ENCODE data around the gene NOL11. TPM values are rescaled to one million over a fixed set of nuclear protein-coding genes. Genes with fewer than 3 reads are reported as not detected.

NOL11 gene
- total and polyA plus RNA-seq, 2 of the 8 experiments (the other 6 are each of a cell fraction or from before 2014, with no cell fraction given), result 58.0 to 97.2 TPM

GRCh38 chr17:67679721-67680120, 38.0 kb upstream of the NOL11 start:
- H3K79me2 ChIP-seq (ENCODE audit: control insufficient read depth in 1 of 2, insufficient read depth in 2 of 2, low read length in 2 of 2), result no peaks in the 10 kb centered on the region
- no peak overlapping the region for H3K14ac ChIP-seq (ENCODE audit: insufficient read length)
- no peaks in the 10 kb centered on the region for H3K23me2 ChIP-seq (ENCODE audit: low read depth, low read length)
- H4K5ac ChIP-seq (ENCODE audit: insufficient read length, low read depth, low read length), result no peak overlapping the region
- H2BK5ac ChIP-seq (ENCODE audit: low read depth, low read length), result no peak overlapping the region
- H3K4me1 ChIP-seq (replicated peaks in 1 of 4; ENCODE audit: control insufficient read depth in 3 of 4, insufficient read depth in 4 of 4, low read length in 3 of 4), result no peaks in the 10 kb centered on the region
- no peaks in the 10 kb centered on the region for H3K36me3 ChIP-seq (ENCODE audit: control insufficient read depth in 2 of 4, insufficient read depth in 4 of 4, low read length in 3 of 4)
- FAIRE-seq, result no peak
- no peak overlapping the region for H2BK12ac ChIP-seq (ENCODE audit: low read depth, low read length)
- 92% methylated on average over 6 of the region's 6 CpGs; no CpG with 5 or more reads in 1 of the 2 experiments for WGBS, 2 experiments (ENCODE audit: extremely low coverage in 1 of 2, insufficient coverage in 1 of 2, insufficient read length in 1 of 2, insufficient replicate concordance in 2 of 2, low coverage in 1 of 2, low lambda C conversion rate in 2 of 2, missing lambda C conversion rate in 1 of 2)
- H2AK5ac ChIP-seq (ENCODE audit: low read depth, low read length), result no peak overlapping the region
- H4K20me1 ChIP-seq (replicated peaks in 1 of 2; ENCODE audit: control insufficient read depth in 1 of 2, insufficient read depth in 2 of 2, low read length in 2 of 2), result no peaks in the 10 kb centered on the region
- H3K9me3 ChIP-seq (ENCODE audit: insufficient read depth in 2 of 2, low read depth in 1 of 2, low read length in 1 of 2), result no peaks in the 10 kb centered on the region
- no peak overlapping the region for H3K9ac ChIP-seq (replicated peaks in 1 of 4; ENCODE audit: extremely low read depth in 1 of 4, low read depth in 3 of 4, low read length in 3 of 4)
- POLR2A ChIA-PET (ENCODE audit: partially characterized antibody), result no interaction called here
- H3K56ac ChIP-seq (replicated peaks; ENCODE audit: insufficient read length, low read depth, low read length), result no peak overlapping the region
- no peak overlapping the region for H4K8ac ChIP-seq (ENCODE audit: extremely low read depth, insufficient read depth, low read length)
- H4K91ac ChIP-seq (replicated peaks; ENCODE audit: insufficient read length, low read length), result no peak overlapping the region
- H2AFZ ChIP-seq (ENCODE audit: low read length), result no peak overlapping the region
- no peak overlapping the region for H2BK20ac ChIP-seq (ENCODE audit: low read length)
- no peak overlapping the region for H3K23ac ChIP-seq (ENCODE audit: insufficient read length)
- no peaks in the 10 kb centered on the region for H3K27me3 ChIP-seq (replicated peaks in 1 of 4; ENCODE audit: control insufficient read depth in 3 of 4, extremely low read depth in 1 of 4, insufficient read depth in 3 of 4, low read length in 3 of 4)
- no peak overlapping the region for H3K4ac ChIP-seq (replicated peaks; ENCODE audit: insufficient read length, low read depth, low read length)
- no peak overlapping the region for H3K4me3 ChIP-seq (ENCODE audit: extremely low read depth in 1 of 4, insufficient read depth in 2 of 4, low read depth in 3 of 4, low read length in 4 of 4)
- no peak overlapping the region for H2BK15ac ChIP-seq (ENCODE audit: low read length)
- H3K27ac ChIP-seq (ENCODE audit: low read depth, low read length), result no peak overlapping the region
- no peak for DNase-seq (ENCODE audit: low read depth in 1 of 2, low spot score in 2 of 2)
- no peak overlapping the region for H2BK120ac ChIP-seq (replicated peaks; ENCODE audit: low read depth, low read length)
- CTCF ChIA-PET (ENCODE audit: partially characterized antibody), result interaction anchor here (0.6 to 2.4 kb wide), 6 partner anchors 7 to 718 kb away, joined by 3 to 7 read pairs (median 4); no protein-coding TSS in a partner anchor
- H3K79me1 ChIP-seq (ENCODE audit: low read depth, low read length), result no peaks in the 10 kb centered on the region
- H3K18ac ChIP-seq (ENCODE audit: extremely low read depth, low read length), result no peak overlapping the region
- no peak overlapping the region for H3K4me2 ChIP-seq (ENCODE audit: insufficient read depth in 1 of 2, low read depth in 2 of 2, low read length in 2 of 2)
- no peak for TF ChIP-seq TBP (IDR thresholded peaks at IDR 0.05; ENCODE audit: low read depth, low read length)
- no peak for TF ChIP-seq EP300 (IDR thresholded peaks at IDR 0.05; ENCODE audit: borderline replicate concordance in 1 of 2, low read depth in 2 of 2, low read length in 2 of 2)
- no peak for TF ChIP-seq CBX5 (IDR thresholded peaks at IDR 0.05; ENCODE audit: low read depth, low read length)
- TF ChIP-seq POLR2AphosphoS5 (IDR thresholded peaks at IDR 0.05; ENCODE audit: low read depth, low read length), result no peak
- no peak for TF ChIP-seq NANOG (IDR thresholded peaks at IDR 0.05; ENCODE audit: insufficient read depth, low read depth, low read length, poor library complexity, severe bottlenecking)
- no peak for TF ChIP-seq SIRT6 (IDR thresholded peaks at IDR 0.05; ENCODE audit: low read length)
- TF ChIP-seq ZNF274 (IDR thresholded peaks at IDR 0.05; ENCODE audit: borderline replicate concordance, extremely low read depth, low read length), result no peak
- TF ChIP-seq ATF3 (IDR thresholded peaks at IDR 0.05; ENCODE audit: insufficient read depth, low read depth, low read length), result no peak
- no peak for TF ChIP-seq MAFK (IDR thresholded peaks at IDR 0.05; ENCODE audit: low read depth, low read length)
- TF ChIP-seq HDAC6 (IDR thresholded peaks at IDR 0.05; ENCODE audit: low read depth, low read length), result no peak
- TF ChIP-seq HDAC2 (IDR thresholded peaks at IDR 0.05; ENCODE audit: borderline replicate concordance in 1 of 2, low read depth in 2 of 2, low read length in 2 of 2), result no peak
- no peak for TF ChIP-seq CHD2 (IDR thresholded peaks at IDR 0.05; ENCODE audit: low read length)
- no peak for TF ChIP-seq GTF2F1 (IDR thresholded peaks at IDR 0.05; ENCODE audit: borderline replicate concordance, low read depth, low read length)
- TF ChIP-seq GABPA (IDR thresholded peaks at IDR 0.05; ENCODE audit: borderline replicate concordance, insufficient read depth, low read length), result no peak
